Testis (tissue), 3 donors: ENCODE data around the gene GGPS1. TPM values are rescaled to one million over a fixed set of nuclear protein-coding genes. Genes with fewer than 3 reads are reported as not detected.
"Not testable (repeated sequence)": the region's sequence is repeated elsewhere in the genome, so short reads cannot be mapped to it uniquely, and the experiment has no call there.

Source experiments
- DNase-seq: peaks from one replicate; pipeline ENCODE4 v3.0.0-alpha.2; 2019
- H3K27ac ChIP-seq, 2 donors: fragments of 200-600 bp; sonication (generic); one replicate each; pipeline ENCODE4 v1.5.1; 2019
- H3K27me3 ChIP-seq: fragments of 200-600 bp; sonication (generic); one replicate; pipeline ENCODE4 v1.5.1; 2019
- H3K36me3 ChIP-seq: fragments of 200-600 bp; sonication (generic); one replicate; pipeline ENCODE4 v1.5.1; 2017; ENCODE audit warnings: low read depth; ENCODE audit errors: missing control alignments
- H3K4me1 ChIP-seq: fragments of 200-600 bp; sonication (generic); one replicate; pipeline ENCODE4 v1.5.1; 2019
- H3K4me3 ChIP-seq, 2 donors: fragments of 200-600 bp; sonication (generic); one replicate each; pipeline ENCODE4 v1.5.1; 2017 to 2019
- H3K9me3 ChIP-seq: fragments of 200-600 bp; sonication (generic); one replicate; pipeline ENCODE4 v1.5.1; 2017
- POLR2A ChIP-seq: fragments of 450-650 bp; IDR thresholded peaks from one replicate; pipeline ENCODE4 v1.6.1; 2017; ENCODE audit warnings: antibody characterized with exemption, mild to moderate bottlenecking, moderate library complexity
- WGBS, 2 donors: methylation state at CpG; one replicate each; pipeline ENCODE4 v1.1.5; 2018; 5-methylcytosine and 5-hydroxymethylcytosine counted together
- intact Hi-C: fragments of 100-400 bp; cut with DNase I; formaldehyde crosslinking; loops from one replicate; pipeline ENCODE4 v1.15.1; 2023; ENCODE audit warnings: low total_unique reads
- polyA plus RNA-seq: library from polyadenylated mRNA; stranded (reverse); fragments of 350-450 nt; fragmentation: Illumina TruSeq; extraction: RNeasy Lipid Tissue Mini Kit (QIAGEN cat#74804); gene quantifications from one replicate; pipeline ENCODE4 v1.2.3, GENCODE V29; 2014; ENCODE audit warnings: low read depth, low replicate concordance; ENCODE audit not compliant: insufficient read depth
- total RNA-seq, 2 donors: library from RNA; depleted of rRNA; stranded (reverse); fragments of >200 nt; gene quantifications; one replicate each; pipeline ENCODE4 v1.2.3, GENCODE V29; 2016
- TF ChIP-seq, protein P1 (sequence below), 3 experiments: fragments of 450-650 bp in 2 of 3; fragments of 200-600 bp in 1 of 3; sonication (generic) in 1 of 3; IDR thresholded peaks; one replicate each; pipeline ENCODE4 v1.5.1; 2016 to 2019; ENCODE audit warnings: antibody characterized with exemption in 3 of 3, mild to moderate bottlenecking in 2 of 3, moderate library complexity in 1 of 3

The GGPS1 gene
- total and polyA plus RNA-seq, 3 donors from 2014 or later, result 29.4 to 73.0 (median 37.4) TPM

DNA sequence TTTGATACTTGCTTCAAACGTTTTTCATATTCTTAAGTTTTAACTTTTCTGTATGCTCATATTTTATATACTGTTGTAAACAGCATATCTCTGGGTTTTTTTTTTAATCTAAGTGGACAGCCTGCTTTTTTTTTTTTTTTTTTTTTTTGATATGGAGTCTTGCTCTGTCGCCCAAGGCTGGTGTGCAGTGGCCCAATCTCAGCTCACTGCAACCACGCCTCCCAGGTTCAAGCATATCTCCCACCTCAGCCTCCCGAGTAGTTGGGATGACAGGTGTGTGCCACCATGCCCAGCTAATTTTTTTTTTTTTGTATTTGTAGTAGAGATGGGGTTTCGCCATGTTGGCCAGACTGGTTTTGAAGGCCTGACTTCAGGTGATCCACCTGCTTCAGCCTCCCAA lies 40.1 kb downstream of the GGPS1 start:
- Histone ChIP-seq H3K4me1 (no peaks in the 10 kb centered on the region), H3K36me3 (no peaks in the 10 kb centered on the region), H3K27ac (no peak overlapping the region), H3K9me3 (no peaks in the 10 kb centered on the region), H3K4me3 (no peak overlapping the region), H3K27me3 (no peaks in the 10 kb centered on the region)
- no peak for DNase-seq
- TF ChIP-seq, protein P1, sequence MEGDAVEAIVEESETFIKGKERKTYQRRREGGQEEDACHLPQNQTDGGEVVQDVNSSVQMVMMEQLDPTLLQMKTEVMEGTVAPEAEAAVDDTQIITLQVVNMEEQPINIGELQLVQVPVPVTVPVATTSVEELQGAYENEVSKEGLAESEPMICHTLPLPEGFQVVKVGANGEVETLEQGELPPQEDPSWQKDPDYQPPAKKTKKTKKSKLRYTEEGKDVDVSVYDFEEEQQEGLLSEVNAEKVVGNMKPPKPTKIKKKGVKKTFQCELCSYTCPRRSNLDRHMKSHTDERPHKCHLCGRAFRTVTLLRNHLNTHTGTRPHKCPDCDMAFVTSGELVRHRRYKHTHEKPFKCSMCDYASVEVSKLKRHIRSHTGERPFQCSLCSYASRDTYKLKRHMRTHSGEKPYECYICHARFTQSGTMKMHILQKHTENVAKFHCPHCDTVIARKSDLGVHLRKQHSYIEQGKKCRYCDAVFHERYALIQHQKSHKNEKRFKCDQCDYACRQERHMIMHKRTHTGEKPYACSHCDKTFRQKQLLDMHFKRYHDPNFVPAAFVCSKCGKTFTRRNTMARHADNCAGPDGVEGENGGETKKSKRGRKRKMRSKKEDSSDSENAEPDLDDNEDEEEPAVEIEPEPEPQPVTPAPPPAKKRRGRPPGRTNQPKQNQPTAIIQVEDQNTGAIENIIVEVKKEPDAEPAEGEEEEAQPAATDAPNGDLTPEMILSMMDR (IDR thresholded peaks at IDR 0.05), result no peak
- TF ChIP-seq POLR2A, result no peak
- WGBS, 2 donors, result 73 to 74% methylated on average over 5 of the region's 5 CpGs
- intact Hi-C loops, result no loop called here

DNA sequence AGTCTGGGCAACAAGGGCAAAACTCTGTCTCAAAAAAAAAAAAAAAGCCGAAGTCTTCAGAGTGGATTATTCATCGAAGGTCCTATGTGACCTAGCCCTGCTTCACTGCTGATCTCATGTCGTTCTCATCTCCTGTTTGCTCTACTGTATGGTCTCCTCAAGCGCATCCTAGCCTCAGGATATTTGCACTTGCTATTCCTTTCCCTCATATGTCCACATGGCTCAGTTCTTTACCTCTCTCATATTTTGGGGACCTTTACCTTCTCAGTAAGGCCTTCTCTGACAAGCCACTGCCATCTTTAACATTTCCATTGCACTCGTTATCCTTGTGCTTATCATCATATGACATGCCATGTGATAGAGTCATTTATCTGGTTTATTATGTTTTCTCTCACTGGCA lies 41.4 kb downstream of the GGPS1 start:
- TF ChIP-seq, protein P1 (IDR thresholded peaks at IDR 0.05), result no peak
- no peak for TF ChIP-seq POLR2A
- no peaks in the 10 kb centered on the region for H3K36me3 ChIP-seq
- no peak overlapping the region for H3K4me3 ChIP-seq
- H3K27ac ChIP-seq, result no peak overlapping the region
- WGBS, 2 donors, result 89 to 93% methylated on average over 5 of the region's 5 CpGs
- no peaks in the 10 kb centered on the region for H3K4me1 ChIP-seq
- intact Hi-C loops, result no loop called here
- H3K9me3 ChIP-seq, result no peaks in the 10 kb centered on the region
- no peak for DNase-seq
- H3K27me3 ChIP-seq, result no peaks in the 10 kb centered on the region

DNA sequence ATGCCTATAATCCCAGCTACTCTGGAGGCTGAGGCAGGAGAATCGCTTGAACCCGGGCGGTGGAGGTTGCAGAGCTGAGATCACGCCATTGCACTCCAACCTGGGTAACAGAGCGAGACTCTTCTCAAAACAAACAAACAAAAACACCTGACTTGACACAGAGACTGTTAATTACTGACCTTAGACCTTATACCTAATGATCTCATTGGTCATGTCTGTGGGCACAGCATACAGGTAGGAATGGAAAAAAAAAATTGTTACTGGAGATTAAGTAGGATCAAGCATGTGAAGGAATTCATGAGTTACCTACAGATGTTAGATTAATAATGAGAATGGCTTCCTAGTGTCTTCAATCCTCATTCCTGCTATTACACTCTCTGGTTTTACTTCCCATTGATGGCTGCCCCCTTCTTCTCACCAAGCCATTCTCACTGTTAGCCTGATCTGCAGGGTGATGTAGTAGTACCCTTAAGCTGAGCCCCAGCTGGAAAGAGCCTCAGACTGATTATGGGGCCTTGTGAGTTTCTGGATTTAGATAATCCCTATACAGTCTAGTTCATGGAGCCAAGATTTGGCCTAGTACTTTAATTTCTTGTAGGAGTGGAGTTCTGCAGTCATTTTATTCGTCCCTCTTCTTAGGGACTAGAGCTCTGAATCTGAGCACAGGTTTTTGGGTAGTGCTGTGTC lies 47.7 kb downstream of the GGPS1 start:
- Histone ChIP-seq H3K27ac (no peak overlapping the region), H3K4me3 (no peak overlapping the region), H3K36me3 (no peaks in the 10 kb centered on the region), H3K4me1 (no peaks in the 10 kb centered on the region), H3K9me3 (no peaks in the 10 kb centered on the region), H3K27me3 (no peaks in the 10 kb centered on the region)
- TF ChIP-seq, protein P1 (IDR thresholded peaks at IDR 0.05), result no peak
- TF ChIP-seq POLR2A, result no peak
- 95 to 97% methylated on average over 6 of the region's 6 CpGs for WGBS, 2 donors
- intact Hi-C loops, result no loop called here
- no peak for DNase-seq

DNA sequence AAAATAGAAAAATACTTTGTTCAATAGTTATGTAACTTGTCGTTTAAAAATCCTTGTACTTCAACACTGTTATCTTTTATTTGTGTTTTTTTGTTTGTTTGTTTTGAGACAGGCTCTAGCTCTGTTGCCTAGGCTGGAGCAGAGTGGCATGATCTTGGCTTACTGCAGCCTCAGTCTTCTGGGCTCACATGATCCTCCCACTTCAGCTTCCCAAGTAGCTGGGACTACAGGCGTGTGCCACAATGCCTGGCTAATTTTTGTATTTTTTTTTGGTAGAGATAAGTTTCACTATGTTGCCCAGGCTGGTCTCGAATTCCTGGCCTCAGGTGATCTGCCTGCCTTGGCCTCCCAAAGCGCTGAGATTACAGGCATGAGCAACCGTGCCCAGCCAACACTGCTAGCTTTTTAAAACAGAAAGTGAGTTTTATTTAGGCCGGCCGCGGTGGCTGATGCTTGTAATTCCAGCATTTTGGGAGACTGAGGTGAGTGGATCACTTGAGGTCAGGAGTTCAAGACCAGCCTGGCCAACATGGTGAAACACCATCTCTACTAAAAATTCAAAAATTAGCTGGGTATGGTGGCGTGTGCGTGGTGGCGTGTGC lies 49.9 kb downstream of the GGPS1 start:
- H3K36me3 ChIP-seq, H3K4me1 ChIP-seq, DNase-seq, intact Hi-C loops, H3K27me3 ChIP-seq, H3K4me3 ChIP-seq, H3K27ac ChIP-seq, H3K9me3 ChIP-seq: not testable (repeated sequence)
- 90% methylated on average over 11 of the region's 11 CpGs for WGBS, 2 donors

DNA sequence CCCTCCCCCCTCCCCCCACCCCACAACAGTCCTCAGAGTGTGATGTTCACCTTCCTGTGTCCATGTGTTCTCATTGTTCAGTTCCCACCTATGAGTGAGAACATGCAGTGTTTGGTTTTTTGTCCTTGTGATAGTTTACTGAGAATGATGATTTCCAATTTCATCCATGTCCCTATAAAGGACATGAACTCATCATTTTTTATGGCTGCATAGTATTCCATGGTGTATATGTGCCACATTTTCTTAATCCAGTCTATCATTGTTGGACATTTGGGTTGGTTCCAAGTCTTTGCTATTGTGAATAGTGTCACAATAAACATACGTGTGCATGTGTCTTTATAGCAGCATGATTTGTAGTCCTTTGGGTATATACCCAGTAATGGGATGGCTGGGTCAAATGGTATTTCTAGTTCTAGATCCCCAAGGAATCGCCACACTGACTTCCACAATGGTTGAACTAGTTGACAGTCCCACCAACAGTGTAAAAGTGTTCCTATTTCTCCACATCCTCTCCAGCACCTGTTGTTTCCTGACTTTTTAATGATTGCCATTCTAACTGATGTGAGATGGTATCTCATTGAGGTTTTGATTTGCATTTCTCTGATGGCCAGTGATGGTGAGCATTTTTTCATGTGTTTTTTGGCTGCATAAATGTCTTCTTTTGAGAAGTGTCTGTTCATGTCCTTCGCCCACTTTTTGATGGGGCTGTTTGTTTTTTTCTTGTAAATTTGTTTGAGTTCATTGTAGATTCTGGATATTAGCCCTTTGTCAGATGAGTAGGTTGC lies 53.8 kb downstream of the GGPS1 start:
- H3K9me3 ChIP-seq, H3K36me3 ChIP-seq, H3K4me1 ChIP-seq, DNase-seq, H3K4me3 ChIP-seq, H3K27ac ChIP-seq, H3K27me3 ChIP-seq, intact Hi-C loops: not testable (repeated sequence)
- WGBS, 2 donors, result no CpG with 5 or more reads among the region's 3 CpGs

DNA sequence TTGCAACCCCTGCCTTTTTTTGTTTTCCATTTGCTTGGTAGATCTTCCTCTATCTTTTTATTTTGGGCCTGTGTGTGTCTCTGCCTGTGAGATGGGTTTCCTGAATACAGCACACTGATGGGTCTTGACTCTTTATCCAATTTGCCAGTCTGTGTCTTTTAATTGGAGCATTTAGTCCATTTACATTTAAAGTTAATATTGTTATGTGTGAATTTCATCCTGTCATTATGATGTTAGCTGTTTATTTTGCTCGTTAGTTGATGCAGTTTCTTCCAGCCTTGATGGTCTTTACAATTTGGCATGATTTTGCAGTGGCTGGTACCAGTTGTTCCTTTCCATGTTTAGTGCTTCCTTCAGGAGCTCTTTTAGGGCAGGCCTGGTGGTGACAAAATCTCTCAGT lies 57.3 kb downstream of the GGPS1 start:
- H3K27me3 ChIP-seq, H3K4me1 ChIP-seq, H3K27ac ChIP-seq, intact Hi-C loops, H3K4me3 ChIP-seq, H3K36me3 ChIP-seq, DNase-seq, H3K9me3 ChIP-seq: not testable (repeated sequence)
- WGBS, 2 donors, result 100% methylated on average over 1 of the region's 1 CpG
